ENCODE results near the gene DERL3. TPM values are rescaled to one million over a fixed set of nuclear protein-coding genes. Genes with fewer than 3 reads are reported as not detected.

The DERL3 gene
- total RNA-seq, 1 experiment from 2014 or later = 9.8 TPM

DNA sequence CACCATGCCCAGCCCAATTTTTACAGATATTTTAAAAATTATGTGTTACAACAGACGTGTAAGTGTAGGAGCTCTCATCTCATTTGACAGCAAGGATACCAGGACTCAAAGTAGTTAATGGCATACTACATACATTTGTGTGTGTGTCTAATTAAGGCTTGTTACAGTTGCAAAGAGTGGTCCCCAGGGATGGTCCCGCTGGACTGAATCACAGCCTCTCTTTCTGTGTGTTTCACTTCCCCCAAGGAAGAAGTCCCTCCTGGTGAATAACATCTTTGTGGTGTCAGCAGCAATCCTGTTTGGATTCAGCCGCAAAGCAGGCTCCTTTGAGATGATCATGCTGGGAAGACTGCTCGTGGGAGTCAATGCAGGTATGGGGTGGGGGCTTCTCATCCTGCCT lies 36.1 kb upstream of the DERL3 start:
- no peak overlapping the region for H2BK120ac ChIP-seq (ENCODE audit: low read depth, low read length, poor library complexity, severe bottlenecking)
- H3K79me1 ChIP-seq (ENCODE audit: insufficient read depth, low read depth, low read length, poor library complexity, severe bottlenecking) = no peaks in the 10 kb centered on the region
- H3K56ac ChIP-seq (ENCODE audit: insufficient read length, low read depth, low read length) = no peak overlapping the region
- peaks cover 9 to 23% (median 15%) of the 10 kb centered on the region in 3 experiments for H3K36me3 Mint-ChIP-seq (ENCODE audit: insufficient read depth in 1 of 3, low read depth in 3 of 3)
- no peak overlapping the region for H2BK12ac ChIP-seq (ENCODE audit: insufficient read length, low read depth, low read length)
- no peak overlapping the region for H3K18ac ChIP-seq (ENCODE audit: insufficient read length, low read depth, low read length)
- H3K4me2 ChIP-seq (ENCODE audit: insufficient read depth, insufficient read length, low read length) = no peak overlapping the region
- H2BK5ac ChIP-seq (ENCODE audit: insufficient read length, low read length) = no peak overlapping the region
- no peak overlapping the region for H4K91ac ChIP-seq (ENCODE audit: insufficient read length, low read depth, low read length)
- H3K4ac ChIP-seq (ENCODE audit: low read depth, low read length) = no peak overlapping the region
- H2AK5ac ChIP-seq (ENCODE audit: insufficient read length, low read length) = no peak overlapping the region
- no peak overlapping the region for H2BK15ac ChIP-seq (ENCODE audit: low read depth, low read length)
- H3K9me3 ChIP-seq (ENCODE audit: control insufficient read depth, low read depth, low read length) = no peaks in the 10 kb centered on the region
- no peaks in the 10 kb centered on the region for H3K27me3 ChIP-seq (ENCODE audit: insufficient read depth, low read length)
- H4K8ac ChIP-seq (replicated peaks; ENCODE audit: insufficient read length, low read depth, low read length) = no peak overlapping the region
- TF ChIP-seq, protein P1, sequence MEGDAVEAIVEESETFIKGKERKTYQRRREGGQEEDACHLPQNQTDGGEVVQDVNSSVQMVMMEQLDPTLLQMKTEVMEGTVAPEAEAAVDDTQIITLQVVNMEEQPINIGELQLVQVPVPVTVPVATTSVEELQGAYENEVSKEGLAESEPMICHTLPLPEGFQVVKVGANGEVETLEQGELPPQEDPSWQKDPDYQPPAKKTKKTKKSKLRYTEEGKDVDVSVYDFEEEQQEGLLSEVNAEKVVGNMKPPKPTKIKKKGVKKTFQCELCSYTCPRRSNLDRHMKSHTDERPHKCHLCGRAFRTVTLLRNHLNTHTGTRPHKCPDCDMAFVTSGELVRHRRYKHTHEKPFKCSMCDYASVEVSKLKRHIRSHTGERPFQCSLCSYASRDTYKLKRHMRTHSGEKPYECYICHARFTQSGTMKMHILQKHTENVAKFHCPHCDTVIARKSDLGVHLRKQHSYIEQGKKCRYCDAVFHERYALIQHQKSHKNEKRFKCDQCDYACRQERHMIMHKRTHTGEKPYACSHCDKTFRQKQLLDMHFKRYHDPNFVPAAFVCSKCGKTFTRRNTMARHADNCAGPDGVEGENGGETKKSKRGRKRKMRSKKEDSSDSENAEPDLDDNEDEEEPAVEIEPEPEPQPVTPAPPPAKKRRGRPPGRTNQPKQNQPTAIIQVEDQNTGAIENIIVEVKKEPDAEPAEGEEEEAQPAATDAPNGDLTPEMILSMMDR (conservative IDR thresholded peaks at IDR 0.05) = no peak
- H3K23me2 ChIP-seq (ENCODE audit: insufficient read length, low read depth, low read length, poor library complexity, severe bottlenecking) = no peaks in the 10 kb centered on the region
- H2BK20ac ChIP-seq (ENCODE audit: low read depth, low read length, poor library complexity, severe bottlenecking) = no peak overlapping the region
- no peaks in the 10 kb centered on the region for H3K9me3 Mint-ChIP-seq
- no peak overlapping the region for H3T11ph ChIP-seq (ENCODE audit: low read length)
- H3K9ac ChIP-seq (ENCODE audit: extremely low read depth, insufficient read length, low read length) = no peak overlapping the region
- H3K4me1 ChIP-seq (ENCODE audit: insufficient read depth, low read length) = no peaks in the 10 kb centered on the region
- H3K79me2 ChIP-seq (ENCODE audit: insufficient read depth, low read length) = no peaks in the 10 kb centered on the region
- WGBS (ENCODE audit: extremely low coverage, insufficient read length, low lambda C conversion rate) = no CpG with 5 or more reads among the region's 4 CpGs
- no peak for DNase-seq
- H3K4me1 Mint-ChIP-seq = peaks cover 0 to 4% of the 10 kb centered on the region in 2 experiments; a peak in 1 of 4 replicates
- no peaks in the 10 kb centered on the region for H4K20me1 ChIP-seq (ENCODE audit: control insufficient read depth, insufficient read depth, insufficient read length)
- H3K14ac ChIP-seq (ENCODE audit: insufficient read depth, low read length) = no peak overlapping the region
- H3K27ac Mint-ChIP-seq = no peak overlapping the region
- H2AFZ ChIP-seq (ENCODE audit: low read length) = no peak overlapping the region
- H4K5ac ChIP-seq (ENCODE audit: insufficient read length, low read depth, low read length) = no peak overlapping the region
- H3K27me3 Mint-ChIP-seq (ENCODE audit: low read depth) = no peaks in the 10 kb centered on the region
- H3K27ac ChIP-seq (ENCODE audit: insufficient read length, low read depth, low read length) = no peak overlapping the region
- H3K4me3 Mint-ChIP-seq = no peak overlapping the region
- no peak overlapping the region for H3K23ac ChIP-seq (ENCODE audit: insufficient read length, low read depth, low read length)
